ENCODE data around the gene INVS.
"Not testable (repeated sequence)": the region's sequence is repeated elsewhere in the genome, so short reads cannot be mapped to it uniquely, and the experiment has no call there.

Gene INVS

DNA sequence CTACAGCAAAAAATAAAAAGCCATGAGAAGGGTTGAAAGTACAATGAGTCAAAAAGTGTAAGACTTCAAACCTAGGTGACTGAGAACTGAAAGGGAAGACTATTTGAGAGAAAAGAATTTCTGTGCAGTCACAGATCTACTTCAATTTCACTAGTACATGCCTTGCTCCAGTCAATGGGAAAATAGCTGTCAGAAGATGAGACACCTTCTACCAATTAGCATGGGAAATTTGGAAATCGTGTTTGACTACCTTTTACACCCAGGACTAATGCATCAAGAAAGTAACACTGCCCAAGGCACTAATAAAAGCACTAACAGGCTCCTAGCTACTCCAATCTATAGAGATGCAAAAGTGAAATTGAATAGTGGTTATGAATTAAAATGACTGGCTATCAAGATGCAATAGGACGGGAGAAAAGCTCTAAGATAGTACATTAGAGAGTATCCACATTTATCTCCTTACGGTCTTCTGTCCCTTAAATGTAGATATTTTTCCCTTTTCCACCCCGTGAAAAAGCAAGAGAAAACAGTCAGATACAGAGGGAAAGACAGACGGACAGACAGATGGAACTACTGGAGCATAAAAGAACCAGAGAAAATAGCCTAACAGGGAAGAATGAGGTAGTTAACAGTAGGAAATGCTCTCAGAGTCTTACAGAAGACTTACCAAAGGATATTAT is 15.5 kb upstream of the INVS start:
- DNase-seq (ENCODE audit: low read depth in 2 of 2) = no peak

DNA sequence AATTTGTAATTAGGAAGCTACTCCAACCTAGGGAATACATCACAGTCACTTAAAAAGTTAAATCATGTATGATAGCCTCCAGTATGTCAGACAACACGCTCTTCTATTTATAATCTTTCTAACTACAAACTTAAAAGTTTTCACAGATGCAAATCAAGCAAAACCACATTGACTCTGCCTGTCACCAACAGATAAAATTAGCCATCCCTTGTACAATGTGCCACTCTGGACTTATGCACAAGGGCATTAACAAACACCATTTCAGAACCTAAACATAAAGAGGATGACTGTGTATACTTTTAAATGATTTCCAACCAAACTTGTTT is 15.0 kb upstream of the INVS start:
- no peak for DNase-seq (ENCODE audit: low read depth in 2 of 2)

DNA sequence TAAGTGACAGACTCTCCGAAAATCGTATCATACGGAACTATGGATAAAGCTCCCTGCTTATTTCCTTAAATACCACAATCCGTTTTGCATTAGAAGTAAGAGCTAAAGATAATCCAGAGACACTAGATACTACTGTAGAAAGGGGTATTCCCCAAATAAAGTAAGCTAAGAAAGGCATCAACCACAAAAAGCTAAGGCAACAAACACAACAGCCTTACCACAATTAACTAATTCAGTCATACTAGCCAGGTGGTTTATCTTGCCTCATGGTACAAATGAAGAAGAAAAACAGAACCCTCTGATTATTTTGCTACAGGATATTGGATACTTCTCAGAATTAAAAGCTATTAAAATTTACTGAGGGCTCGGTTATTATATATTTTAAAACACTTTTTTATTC is 14.3 kb upstream of the INVS start:
- DNase-seq (ENCODE audit: low read depth in 2 of 2) = no peak

DNA sequence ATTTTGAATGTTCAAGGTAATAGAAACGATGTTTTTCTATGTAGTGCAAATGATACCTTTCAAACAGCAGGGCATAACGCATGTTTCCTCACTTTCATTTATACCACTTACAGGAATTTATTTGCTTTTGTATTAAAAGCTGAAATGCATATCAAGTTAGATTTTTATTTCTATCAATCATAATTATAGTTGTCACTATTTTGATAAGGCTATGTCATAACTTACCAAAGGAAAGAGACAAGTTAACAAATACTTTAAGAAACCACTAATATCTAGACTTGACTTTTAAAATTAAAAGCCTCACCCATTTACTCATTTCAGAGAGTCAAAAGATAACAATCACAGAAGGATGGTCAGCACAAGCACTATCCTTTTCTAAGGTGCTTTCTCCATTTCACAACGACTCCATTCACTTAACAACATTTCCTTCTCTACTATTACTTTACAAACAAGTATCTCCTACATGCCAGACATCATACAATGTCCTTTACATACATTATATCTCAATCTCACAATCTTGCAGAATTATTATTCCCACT is 12.9 kb upstream of the INVS start:
- DNase-seq (ENCODE audit: low read depth in 2 of 2) = no peak

DNA sequence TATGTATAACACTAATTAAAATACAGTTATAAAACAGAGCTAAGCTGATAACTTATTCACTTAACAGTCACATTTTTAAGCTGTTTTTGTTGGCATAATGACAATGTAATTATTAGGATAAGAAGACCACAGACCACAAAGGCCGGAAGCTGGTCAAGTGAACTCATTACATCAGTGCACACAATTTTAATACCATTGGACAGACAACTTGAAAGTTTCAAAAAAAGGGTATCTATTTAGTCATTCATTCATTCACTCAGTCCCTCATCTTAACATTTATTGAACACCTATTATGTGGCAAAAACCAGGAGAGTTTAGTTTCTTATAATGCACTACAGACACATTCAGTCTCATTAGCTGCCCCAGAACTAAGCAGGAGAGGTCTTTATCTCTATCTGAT is 11.8 kb upstream of the INVS start:
- no peak for DNase-seq (ENCODE audit: low read depth in 2 of 2)

DNA sequence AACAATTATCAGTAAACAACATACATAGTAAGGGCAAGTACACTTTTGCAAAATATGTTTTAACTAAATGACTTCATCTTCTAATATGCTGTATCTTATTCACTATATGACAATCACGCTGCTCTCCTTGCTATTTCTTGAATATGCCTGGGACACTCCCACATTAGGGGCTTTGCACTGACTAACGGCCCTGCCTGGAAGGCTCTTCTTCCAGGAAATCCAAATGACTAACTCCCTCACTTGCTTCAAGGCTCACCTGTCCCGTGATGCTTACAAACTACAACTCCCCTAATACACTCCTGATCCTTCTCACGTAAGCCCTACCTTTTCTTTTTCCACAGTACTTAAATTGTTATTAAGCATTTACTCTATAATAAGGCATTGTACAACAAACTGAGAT is 10.8 kb upstream of the INVS start:
- no peak for DNase-seq (ENCODE audit: low read depth in 2 of 2)

DNA sequence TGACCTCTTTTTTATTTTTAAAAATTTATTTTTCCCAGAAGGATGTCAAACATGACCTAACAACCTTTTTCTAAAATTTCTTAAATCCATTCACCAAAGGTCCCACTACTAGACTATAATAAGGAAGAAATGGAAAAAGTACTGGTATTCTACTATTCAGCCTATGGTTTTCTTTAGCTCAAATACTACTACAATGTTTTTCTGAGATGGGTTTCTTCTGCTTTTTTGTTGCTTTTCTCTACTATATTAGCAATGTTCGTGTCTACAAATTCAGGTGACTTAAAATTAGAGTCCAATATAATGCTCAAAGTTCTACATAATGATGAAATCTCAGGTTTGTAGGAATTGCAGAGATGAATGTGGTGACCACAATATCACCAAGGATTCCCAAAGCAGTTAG is 8.2 kb upstream of the INVS start:
- no peak for DNase-seq (ENCODE audit: low read depth in 2 of 2)

DNA sequence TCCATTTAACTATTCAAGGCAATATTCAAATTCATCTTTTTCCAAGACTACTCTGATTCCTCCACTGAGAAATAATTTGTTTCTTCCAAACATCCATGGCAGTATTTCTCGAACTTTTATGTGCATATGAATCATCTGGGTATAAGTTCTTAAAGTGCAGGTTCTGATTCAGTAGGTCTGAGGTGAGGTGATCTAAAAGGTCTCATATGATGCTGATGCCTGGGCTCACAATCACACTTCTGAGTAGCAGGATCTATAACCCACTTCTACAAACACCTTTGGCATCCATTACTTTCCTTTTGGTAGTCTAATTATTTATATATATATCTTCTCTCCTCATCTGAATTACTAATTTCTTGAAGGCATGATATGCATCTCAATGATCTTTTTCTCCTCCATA is 7.4 kb upstream of the INVS start:
- no peak for DNase-seq (ENCODE audit: low read depth in 2 of 2)

DNA sequence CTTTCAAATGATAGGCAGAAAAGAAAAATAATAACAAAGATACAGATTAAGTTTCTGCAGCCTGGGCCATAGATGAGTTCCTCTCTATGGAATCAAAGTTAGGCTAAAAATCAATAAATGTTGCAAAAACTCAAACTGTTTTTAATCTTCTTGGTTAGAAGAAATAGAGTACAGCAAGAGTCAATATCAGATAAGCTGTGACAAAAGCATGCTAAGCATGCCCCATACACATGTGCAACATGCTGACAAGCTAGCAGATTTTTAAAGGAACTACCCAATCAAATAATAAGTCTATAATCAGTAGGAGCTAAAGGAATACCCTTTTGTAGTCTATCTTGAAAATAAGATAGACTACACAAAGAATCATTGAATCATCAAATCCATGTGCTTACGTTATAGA is 7.0 kb upstream of the INVS start:
- DNase-seq (ENCODE audit: low read depth in 2 of 2) = no peak

DNA sequence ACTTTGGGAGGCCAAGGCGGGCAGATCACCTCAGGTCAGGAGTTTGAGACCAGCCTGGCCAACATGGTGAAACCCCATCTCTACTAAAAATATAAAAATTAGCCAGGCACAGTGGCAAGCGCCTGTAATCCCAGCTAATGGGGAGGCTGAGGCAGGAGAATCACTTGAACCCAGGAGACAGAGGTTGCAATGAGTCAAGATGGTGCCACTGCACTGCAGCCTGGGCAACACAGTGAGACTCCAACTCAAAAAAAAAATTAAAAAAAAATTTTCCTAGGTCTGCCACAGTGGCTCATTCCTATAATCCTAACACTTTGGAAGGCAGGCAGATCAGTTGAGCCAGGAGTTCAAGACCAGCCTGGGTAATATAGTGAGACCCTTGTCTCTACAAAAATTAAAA is 4.6 kb upstream of the INVS start:
- not testable (repeated sequence) for DNase-seq (ENCODE audit: low read depth in 2 of 2)

DNA sequence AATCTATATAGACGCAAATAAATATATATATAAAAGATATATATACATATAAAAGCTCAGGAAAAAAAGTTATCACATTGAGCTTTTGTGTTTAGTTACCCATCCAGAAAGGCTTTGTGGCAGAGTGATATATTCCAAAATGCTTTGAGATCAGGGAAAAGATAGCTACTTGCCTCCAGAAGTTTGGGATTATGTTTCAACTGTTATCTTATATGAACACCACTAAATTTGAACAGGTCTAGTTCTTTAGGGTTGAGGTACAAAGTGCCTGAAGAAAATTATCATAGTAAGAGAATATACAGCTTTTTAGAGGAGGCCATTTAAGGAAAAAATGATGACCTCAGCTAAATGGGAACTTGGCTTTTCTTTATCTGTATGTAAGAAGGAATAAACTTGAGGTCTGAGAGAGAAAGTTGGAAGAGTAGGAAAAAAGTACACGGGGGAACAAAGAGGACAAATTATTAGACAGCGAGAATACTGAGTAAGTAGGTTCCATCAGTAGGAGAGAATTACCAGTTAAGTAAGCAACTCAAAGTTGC is 2.6 kb upstream of the INVS start:
- no peak for DNase-seq (ENCODE audit: low read depth in 2 of 2)

DNA sequence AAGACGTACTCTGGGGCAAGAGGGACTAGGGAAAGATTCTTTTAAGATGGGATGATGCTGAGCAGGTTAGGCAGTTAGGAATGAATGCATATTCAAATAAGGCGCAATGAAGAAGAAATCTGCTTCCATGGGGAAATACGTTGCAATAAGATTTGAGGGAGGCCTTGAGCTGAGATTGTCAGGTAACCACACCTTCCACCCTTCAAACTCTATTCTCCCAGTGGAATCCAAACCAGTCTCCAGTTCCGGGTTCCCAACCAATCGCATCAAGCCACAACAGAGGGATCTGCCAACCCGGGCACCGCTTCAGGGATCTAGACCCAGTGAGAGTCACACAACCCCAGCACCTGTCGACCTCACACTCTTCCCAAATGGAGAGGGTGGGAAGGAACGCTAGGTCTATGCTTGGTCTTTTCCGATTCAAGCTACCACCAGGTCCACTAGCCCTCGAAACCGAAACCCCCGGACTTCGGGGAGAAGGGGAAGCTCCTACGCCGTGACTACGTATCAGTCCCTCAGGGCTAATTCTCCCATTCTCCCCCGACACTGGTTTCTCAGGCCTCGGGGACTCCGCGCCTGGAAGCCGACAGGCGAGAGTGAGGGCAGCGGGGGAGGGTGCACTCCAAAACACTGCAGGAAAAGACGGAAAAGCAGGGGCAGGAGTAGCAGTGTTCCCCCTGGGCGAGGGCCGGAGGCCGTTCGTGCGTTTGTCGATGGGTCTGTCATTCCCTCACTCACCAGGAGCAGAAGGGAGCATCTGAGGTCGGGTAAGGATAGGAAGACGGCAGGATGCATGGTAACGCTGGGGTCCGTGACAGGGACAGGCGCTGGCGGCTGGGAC is 777 bp upstream of the INVS start:
- peak in 1 of 2 experiments; percentile 20 for DNase-seq (ENCODE audit: low read depth in 2 of 2)

DNA sequence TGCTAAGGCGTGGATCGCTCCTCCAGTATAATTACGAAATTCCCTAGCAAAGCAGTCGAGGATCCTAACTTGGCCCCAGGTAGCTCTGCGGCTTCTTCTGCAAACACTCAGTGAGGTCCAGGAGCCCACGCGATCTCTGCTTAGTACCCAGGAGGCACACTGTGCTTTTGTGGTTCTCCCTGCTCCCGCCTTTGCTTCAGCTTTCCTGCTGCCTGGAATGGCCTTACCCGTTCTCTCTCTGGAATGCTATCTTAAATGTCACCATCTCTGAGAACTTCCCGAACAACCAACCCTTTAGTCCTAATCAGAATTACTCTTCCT is 639 bp downstream of the INVS start:
- no peak for DNase-seq (ENCODE audit: low read depth in 2 of 2)

DNA sequence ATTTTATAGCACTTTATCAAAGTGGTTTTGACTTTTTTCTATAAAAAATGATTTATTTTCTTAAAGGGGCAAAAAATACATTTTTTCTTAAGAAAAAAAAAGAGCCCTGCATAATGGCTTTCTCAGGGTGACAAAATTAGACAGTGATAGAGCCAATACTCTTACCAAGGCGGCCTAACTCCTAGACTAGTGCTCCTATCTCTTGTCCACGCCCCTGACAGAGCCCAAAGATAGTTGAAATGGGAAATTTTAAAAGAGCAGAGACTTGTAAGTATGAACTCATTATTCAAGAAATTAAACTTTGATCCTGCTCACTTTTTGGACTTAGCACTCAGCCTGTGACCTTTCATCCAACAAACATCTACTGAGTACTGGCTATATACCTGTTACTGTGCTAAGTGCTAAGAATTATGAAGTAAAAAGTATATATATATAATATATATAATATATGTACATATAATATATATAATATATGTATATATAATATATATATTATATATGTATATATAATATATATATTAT is 1.2 kb downstream of the INVS start:
- no peak for DNase-seq (ENCODE audit: low read depth in 2 of 2)

DNA sequence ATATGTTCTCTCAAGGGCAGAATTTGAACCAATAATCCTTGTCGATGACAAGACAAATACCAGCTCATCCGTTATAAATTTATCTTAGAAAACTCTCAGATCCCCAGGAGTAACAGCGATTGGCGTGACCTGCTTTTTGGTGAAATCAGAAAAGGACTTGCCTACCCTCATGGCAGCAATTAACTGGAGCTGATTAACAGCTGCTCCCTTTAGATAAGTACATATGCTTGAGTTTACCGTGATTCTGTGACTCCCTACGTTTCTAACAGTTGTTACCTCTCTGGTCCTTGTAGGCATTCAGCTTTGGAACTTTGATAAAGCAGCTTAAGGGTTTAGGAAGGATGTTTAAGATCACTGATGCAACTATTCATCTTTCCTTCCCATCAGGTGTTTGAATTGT is 2.6 kb downstream of the INVS start:
- DNase-seq (ENCODE audit: low read depth in 2 of 2) = no peak

DNA sequence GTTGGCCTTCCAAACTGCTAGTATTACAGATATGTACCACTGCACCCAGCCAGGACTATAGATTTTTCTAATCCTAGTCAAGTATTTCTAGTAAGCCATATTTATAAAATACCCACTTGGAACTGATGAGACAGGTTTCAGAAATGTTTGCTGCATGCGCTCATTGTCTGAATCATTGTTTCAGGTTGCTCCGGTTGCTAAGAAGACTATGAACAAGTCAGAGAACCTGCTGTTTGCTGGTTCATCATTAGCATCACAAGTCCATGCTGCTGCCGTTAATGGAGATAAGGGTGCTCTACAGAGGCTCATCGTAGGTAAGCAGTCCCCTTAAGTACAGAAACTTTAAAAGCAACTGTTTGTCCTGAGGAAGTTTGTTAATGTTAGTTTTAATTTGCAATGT is 5.3 kb downstream of the INVS start:
- no peak for DNase-seq (ENCODE audit: low read depth in 2 of 2)

DNA sequence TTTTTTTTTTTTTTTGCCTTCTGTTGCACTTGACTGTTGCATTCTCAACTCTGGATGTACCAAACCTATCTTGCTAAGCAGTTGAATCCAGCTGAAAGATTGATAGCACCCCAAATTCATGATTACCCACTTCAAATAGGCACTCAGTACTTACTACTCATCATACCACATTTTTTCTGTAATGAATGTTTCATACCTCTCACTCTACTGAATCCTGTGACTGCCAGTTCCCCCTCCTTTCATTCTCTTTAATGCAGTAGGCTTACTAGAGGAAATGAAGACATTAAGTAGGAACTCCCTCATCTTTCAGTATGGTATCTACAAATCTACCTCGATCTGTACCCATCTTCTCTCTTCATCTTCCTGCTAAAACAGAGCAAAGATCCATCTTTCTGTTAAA is 6.8 kb downstream of the INVS start:
- no peak for DNase-seq (ENCODE audit: low read depth in 2 of 2)

DNA sequence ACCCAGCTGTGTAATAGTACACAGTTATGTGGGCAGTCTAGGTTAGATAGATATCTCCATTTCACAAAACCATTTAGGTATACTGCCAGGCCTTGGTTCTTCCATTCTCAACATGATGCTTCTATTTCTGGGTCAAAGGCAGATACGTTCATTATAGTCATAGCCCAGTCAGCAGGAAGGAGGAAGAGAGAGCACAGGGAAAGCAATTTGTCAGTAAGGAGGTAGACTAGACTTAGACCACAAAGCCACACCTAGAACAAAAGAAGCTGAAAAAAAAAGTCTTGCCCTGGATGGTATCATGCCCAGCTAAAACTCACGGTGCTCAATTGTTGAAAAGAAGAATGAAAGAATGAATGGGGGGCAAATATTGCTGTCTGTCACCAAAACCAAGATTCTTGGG is 7.6 kb downstream of the INVS start:
- no peak for DNase-seq (ENCODE audit: low read depth in 2 of 2)

DNA sequence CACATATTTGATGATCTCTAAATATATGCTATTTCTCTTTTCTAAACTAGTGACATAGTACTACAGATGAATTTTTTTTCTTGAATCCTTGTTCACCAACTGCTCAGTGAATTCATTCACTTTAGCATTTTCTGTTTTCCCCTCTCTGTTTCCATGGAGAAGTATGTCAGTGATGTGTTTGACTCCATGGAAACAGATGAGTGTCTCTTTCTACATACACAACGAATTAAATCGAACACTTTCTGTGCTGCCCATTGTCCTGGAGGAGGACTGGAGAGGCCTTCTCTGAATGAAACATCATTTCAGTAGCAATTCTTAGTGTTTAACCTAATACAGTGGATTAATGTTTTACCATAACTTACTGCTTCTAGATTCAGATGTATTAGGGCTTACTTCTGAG is 9.5 kb downstream of the INVS start:
- DNase-seq (ENCODE audit: low read depth in 2 of 2) = no peak

DNA sequence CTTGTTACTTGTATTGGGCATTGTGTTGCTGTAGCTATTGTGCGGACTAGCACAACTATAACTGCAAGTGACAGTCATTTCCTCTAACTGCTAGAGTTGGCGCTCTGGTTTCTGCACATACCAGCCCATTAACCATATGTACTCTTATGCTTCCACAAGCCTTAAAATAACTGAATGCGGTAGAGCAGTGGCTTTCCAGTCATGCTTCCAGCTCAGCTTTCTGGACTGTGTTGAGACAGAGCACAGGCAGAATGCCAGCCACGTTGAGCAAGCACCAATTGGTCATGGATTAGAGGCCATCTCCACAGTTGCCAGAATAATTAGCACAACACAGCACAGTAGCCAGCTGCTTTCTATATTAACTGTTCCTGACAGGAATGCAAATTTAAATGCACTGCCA is 12.2 kb downstream of the INVS start:
- DNase-seq (ENCODE audit: low read depth in 2 of 2) = no peak

DNA sequence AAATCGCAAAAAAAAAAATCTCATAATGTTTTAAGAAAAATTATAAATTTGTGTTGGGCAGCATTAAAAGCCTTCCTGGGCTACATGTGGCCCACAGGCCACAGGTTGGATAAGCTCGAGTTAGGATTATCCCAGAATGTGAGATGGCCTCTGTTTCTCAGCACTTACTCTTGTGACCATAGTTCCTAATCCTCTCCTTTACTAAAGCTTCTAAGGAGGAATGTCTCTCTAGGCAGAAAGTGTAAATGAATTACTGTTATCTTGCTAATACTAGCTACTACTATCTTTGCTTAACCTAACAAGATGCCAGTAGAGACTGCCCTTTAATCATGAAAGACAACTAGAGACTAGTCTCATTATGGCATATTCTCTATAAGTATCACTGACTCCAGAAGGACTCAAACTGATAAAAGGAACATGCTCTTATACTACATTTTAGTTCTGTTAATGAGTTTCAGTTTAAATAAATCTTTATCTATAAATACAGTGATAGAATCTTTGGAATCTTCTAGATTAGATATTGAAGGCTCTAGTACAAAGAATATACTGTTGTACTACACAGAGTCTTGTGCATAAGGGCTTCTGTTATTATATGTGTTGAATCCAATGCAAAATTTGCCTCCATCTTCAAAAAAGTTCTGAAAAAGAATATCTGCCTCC is 13.8 kb downstream of the INVS start:
- no peak for DNase-seq (ENCODE audit: low read depth in 2 of 2)

DNA sequence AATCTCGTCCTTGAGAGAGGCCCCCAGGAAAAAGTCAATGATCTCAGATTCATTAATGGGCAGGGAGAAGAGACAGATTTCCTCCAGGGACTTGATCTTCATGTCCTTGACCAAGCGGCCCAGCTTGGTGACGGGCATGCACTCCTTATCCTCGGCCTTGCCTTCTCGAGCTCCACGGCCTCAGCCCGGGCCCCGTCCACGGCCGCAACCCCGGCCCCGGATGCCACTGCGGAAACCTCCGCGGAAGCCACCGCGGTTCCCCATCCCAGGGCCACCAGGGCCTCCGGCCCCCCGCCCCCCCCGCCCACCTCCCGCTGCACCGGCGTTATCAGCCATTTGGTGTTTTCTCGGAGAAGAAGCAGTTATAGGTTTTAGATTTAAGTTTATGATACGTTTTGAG is 18.3 kb downstream of the INVS start:
- DNase-seq (ENCODE audit: low read depth in 2 of 2) = no peak

DNA sequence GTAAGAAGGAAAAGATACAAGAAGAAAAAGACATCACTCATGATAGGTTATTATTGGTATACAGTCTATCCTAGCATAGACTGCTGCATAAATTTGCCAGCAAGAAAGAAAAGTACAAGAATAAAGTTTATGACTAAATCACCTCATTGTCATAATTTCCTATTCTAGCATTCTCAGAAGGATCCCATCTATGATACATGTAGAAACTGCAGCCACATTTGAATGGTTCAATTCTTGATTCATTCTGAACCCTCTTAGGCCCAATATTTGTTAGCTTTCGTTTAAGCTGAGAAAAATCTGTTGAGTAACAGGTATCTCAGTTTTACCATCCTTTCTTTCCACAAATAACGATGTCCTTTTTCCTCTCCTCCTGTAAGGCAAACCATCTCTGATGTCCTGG is 21.2 kb downstream of the INVS start:
- no peak for DNase-seq (ENCODE audit: low read depth in 2 of 2)
